Breast epithelium (tissue), 4 donors: ENCODE measurements around the gene JCAD. TPM values are rescaled to one million over a fixed set of nuclear protein-coding genes. Genes with fewer than 3 reads are reported as not detected.

Experiments
- DNase-seq, 2 donors: peaks; one replicate each; pipeline ENCODE4 v3.0.0-alpha.2; 2019; ENCODE audit warnings: low spot score in 2 of 2
- H3K27ac ChIP-seq, 2 donors: fragments of 200-600 bp; sonication (generic) in 1 of 2; one replicate each; pipeline ENCODE4 v1.5.1; 2016 to 2019; ENCODE audit warnings: mild to moderate bottlenecking in 1 of 2
- H3K27me3 ChIP-seq, 2 donors: fragments of 200-600 bp; sonication (generic) in 1 of 2; one replicate each; pipeline versions ENCODE4 v1.5.1 to v1.6.0; 2017 to 2019; ENCODE audit warnings: control low read depth in 1 of 2, mild to moderate bottlenecking in 1 of 2
- H3K36me3 ChIP-seq: fragments of 200-600 bp; one replicate; pipeline ENCODE4 v1.5.1; 2019
- H3K4me1 ChIP-seq, 2 donors: fragments of 200-600 bp; sonication (generic); one replicate each; pipeline ENCODE4 v1.5.1; 2016 to 2019; ENCODE audit warnings: control low read depth in 1 of 2
- H3K4me3 ChIP-seq, 3 donors: fragments of 200-600 bp; sonication (generic); 1 replicate in 2 of 3; 2 replicates in 1 of 3; pipeline ENCODE4 v1.5.1; 2016 to 2019; ENCODE audit warnings: mild to moderate bottlenecking in 3 of 3, moderate library complexity in 2 of 3
- H3K9me3 ChIP-seq, 2 donors: fragments of 200-600 bp; sonication (generic) in 1 of 2; one replicate each; pipeline ENCODE4 v1.5.1; 2016 to 2019; ENCODE audit warnings: control low read depth in 1 of 2
- POLR2A ChIP-seq: fragments of 450-650 bp; IDR thresholded peaks from one replicate; pipeline ENCODE4 v1.6.1; 2016; ENCODE audit warnings: antibody characterized with exemption, mild to moderate bottlenecking, moderate library complexity
- POLR2AphosphoS5 ChIP-seq, 3 donors: sonication (generic); formaldehyde crosslinking; IDR thresholded peaks; one replicate each; pipeline ENCODE4 v1.6.1; 2017; ENCODE audit warnings: antibody characterized with exemption in 3 of 3
- intact Hi-C: fragments of 100-400 bp; cut with DNase I; formaldehyde crosslinking; loops from one replicate; pipeline ENCODE4 v1.15.1; 2023; ENCODE audit warnings: low total_unique reads
- total RNA-seq, 3 donors: library from RNA; depleted of rRNA; stranded (reverse); fragments of >200 nt; gene quantifications; one replicate each; pipeline ENCODE4 v1.1.0, GENCODE V29; 2016
- TF ChIP-seq, protein P1 (sequence below), 3 donors: fragments of 450-650 bp; IDR thresholded peaks; one replicate each; pipeline ENCODE4 v1.5.1; 2016 to 2017; ENCODE audit warnings: antibody characterized with exemption in 3 of 3, mild to moderate bottlenecking in 3 of 3, moderate library complexity in 3 of 3

JCAD gene
- total RNA-seq, 3 donors from 2014 or later, result 11.1 to 69.3 (median 16.1) TPM

- no peaks in the 10 kb centered on the region for H3K36me3 ChIP-seq
- no peaks in the 10 kb centered on the region for H3K4me1 ChIP-seq
- H3K27ac ChIP-seq, result peak overlapping the region; percentile 70 to 91
- TF ChIP-seq POLR2AphosphoS5 (IDR thresholded peaks at IDR 0.05) (no peak), POLR2A (no peak)
- TF ChIP-seq, protein P1, sequence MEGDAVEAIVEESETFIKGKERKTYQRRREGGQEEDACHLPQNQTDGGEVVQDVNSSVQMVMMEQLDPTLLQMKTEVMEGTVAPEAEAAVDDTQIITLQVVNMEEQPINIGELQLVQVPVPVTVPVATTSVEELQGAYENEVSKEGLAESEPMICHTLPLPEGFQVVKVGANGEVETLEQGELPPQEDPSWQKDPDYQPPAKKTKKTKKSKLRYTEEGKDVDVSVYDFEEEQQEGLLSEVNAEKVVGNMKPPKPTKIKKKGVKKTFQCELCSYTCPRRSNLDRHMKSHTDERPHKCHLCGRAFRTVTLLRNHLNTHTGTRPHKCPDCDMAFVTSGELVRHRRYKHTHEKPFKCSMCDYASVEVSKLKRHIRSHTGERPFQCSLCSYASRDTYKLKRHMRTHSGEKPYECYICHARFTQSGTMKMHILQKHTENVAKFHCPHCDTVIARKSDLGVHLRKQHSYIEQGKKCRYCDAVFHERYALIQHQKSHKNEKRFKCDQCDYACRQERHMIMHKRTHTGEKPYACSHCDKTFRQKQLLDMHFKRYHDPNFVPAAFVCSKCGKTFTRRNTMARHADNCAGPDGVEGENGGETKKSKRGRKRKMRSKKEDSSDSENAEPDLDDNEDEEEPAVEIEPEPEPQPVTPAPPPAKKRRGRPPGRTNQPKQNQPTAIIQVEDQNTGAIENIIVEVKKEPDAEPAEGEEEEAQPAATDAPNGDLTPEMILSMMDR (IDR thresholded peaks at IDR 0.05), result no peak
- no peaks in the 10 kb centered on the region for H3K9me3 ChIP-seq
- H3K27me3 ChIP-seq, result no peaks in the 10 kb centered on the region
- no peak for DNase-seq
- peak overlapping the region; percentile 13 to 91 (median 85) for H3K4me3 ChIP-seq
- intact Hi-C loops, result no loop called here
Measured at GRCh38 chr10:30056767-30057355, 2.5 kb downstream of the JCAD start.

GRCh38 chr10:30056281-30056680 is 3.1 kb downstream of the JCAD start:
- peak overlapping the region in 1 of 3 donors; percentile 85 for H3K4me3 ChIP-seq
- no peak for DNase-seq
- intact Hi-C loops, result no loop called here
- TF ChIP-seq POLR2AphosphoS5 (IDR thresholded peaks at IDR 0.05), result no peak
- TF ChIP-seq, protein P1 (IDR thresholded peaks at IDR 0.05), result no peak
- no peak for TF ChIP-seq POLR2A
- H3K9me3 ChIP-seq, result no peaks in the 10 kb centered on the region
- H3K36me3 ChIP-seq, result no peaks in the 10 kb centered on the region
- H3K4me1 ChIP-seq, result no peaks in the 10 kb centered on the region
- H3K27me3 ChIP-seq, result no peaks in the 10 kb centered on the region
- peak overlapping the region; percentile 70 to 91 for H3K27ac ChIP-seq

DNA sequence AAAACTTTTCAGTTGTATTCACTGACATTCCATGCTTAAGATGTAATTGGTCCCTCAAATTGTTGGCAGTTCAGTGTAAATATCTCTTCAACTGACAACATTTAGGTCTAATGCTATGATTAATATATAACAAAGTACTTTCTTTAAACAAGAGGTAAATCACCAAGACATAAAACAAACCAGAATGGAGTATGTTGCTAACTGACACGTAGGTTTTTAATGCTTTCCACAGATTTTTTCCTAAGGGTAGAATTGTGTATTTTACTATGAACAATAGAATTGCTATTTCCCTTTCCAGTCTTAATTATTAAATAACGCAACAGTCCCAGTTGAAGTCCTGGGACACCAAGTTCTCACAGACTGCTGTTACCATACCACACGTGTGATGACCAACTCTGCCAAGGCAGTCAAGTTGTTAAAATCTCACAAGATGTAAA is 4.1 kb downstream of the JCAD start:
- H3K4me3 ChIP-seq, result no peak overlapping the region
- H3K27me3 ChIP-seq, result no peaks in the 10 kb centered on the region
- no peaks in the 10 kb centered on the region for H3K9me3 ChIP-seq
- intact Hi-C loops, result no loop called here
- H3K4me1 ChIP-seq, result no peaks in the 10 kb centered on the region
- no peaks in the 10 kb centered on the region for H3K36me3 ChIP-seq
- TF ChIP-seq POLR2AphosphoS5 (IDR thresholded peaks at IDR 0.05) (no peak), POLR2A (no peak)
- TF ChIP-seq, protein P1 (IDR thresholded peaks at IDR 0.05), result no peak
- peak overlapping the region; percentile 11 to 14 for H3K27ac ChIP-seq
- no peak for DNase-seq

- H3K36me3 ChIP-seq, result no peaks in the 10 kb centered on the region
- no peak for DNase-seq
- H3K4me3 ChIP-seq, result no peak overlapping the region
- TF ChIP-seq POLR2AphosphoS5 (IDR thresholded peaks at IDR 0.05) (no peak), POLR2A (no peak)
- TF ChIP-seq, protein P1 (IDR thresholded peaks at IDR 0.05), result no peak
- intact Hi-C loops, result loop anchor here (1.0 kb wide), 1 partner anchor 26 kb away; no protein-coding TSS in a partner anchor
- no peaks in the 10 kb centered on the region for H3K4me1 ChIP-seq
- H3K27me3 ChIP-seq, result no peaks in the 10 kb centered on the region
- H3K27ac ChIP-seq, result no peak overlapping the region
- H3K9me3 ChIP-seq, result no peaks in the 10 kb centered on the region
Measured at GRCh38 chr10:30052062-30052461, 7.3 kb downstream of the JCAD start.

DNA sequence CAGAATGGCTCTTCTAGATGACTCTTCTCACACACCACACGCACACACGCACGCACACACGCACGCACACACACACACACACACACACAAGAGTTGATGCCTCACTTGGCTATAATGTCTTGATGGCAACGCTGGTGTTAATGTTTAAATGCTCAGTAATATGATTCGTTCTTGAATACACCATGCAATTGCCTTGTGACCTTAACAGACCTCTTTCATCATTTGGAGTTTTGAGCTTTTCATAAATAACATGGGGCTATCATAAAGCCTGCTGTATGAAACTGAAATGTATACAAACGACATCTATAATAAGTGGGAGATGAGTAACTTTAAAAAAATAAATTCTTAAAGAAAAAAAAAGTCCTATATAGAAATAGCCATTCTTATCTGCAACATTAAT is 8.2 kb downstream of the JCAD start:
- H3K4me3 ChIP-seq, result no peak overlapping the region
- H3K9me3 ChIP-seq, result no peaks in the 10 kb centered on the region
- no peaks in the 10 kb centered on the region for H3K27me3 ChIP-seq
- no peak overlapping the region for H3K27ac ChIP-seq
- TF ChIP-seq, protein P1 (IDR thresholded peaks at IDR 0.05), result no peak
- no peak for TF ChIP-seq POLR2A
- TF ChIP-seq POLR2AphosphoS5 (IDR thresholded peaks at IDR 0.05), result no peak
- intact Hi-C loops, result no loop called here
- no peaks in the 10 kb centered on the region for H3K36me3 ChIP-seq
- DNase-seq, result no peak
- no peaks in the 10 kb centered on the region for H3K4me1 ChIP-seq
